Fibroblast of skin of left quadriceps (primary cell): ENCODE results near the gene CARD19.
"Not testable (repeated sequence)": the region's sequence is repeated elsewhere in the genome, so short reads cannot be mapped to it uniquely, and the experiment has no call there.

Experiments
- DNase-seq, 2 experiments: peaks; one replicate each; pipeline ENCODE4 v3.0.0-alpha.2; 2013; ENCODE audit warnings: low read depth in 2 of 2

Gene CARD19

GRCh38 chr9:93134015-93134739, 38.2 kb downstream of the CARD19 start, which contains the start of gene NINJ1:
Gene NINJ1 (minus strand): TSS chr9:93134251. CDS start chr9:93134217, 34 bp downstream.
- peak; percentile 15 to 16 for DNase-seq

GRCh38 chr9:93134740-93135444, 38.9 kb downstream of the CARD19 start:
- no peak for DNase-seq

- DNase-seq = no peak
These were observed 40.0 kb downstream of the CARD19 start for GRCh38 chr9:93136011-93136440.

GRCh38 chr9:93137362-93137761, 41.3 kb downstream of the CARD19 start:
- no peak for DNase-seq

GRCh38 chr9:93138171-93138764, 42.3 kb downstream of the CARD19 start:
- DNase-seq = no peak

- no peak for DNase-seq
These were observed 43.6 kb downstream of the CARD19 start for GRCh38 chr9:93139365-93140182.

- DNase-seq = no peak
These were observed 45.9 kb downstream of the CARD19 start for GRCh38 chr9:93141771-93142483.

- DNase-seq = no peak
These were observed 48.0 kb downstream of the CARD19 start for GRCh38 chr9:93143830-93144530.

- DNase-seq = not testable (repeated sequence)
These were observed 50.7 kb downstream of the CARD19 start for GRCh38 chr9:93146696-93147095.

- no peak for DNase-seq
These were observed 51.6 kb downstream of the CARD19 start for GRCh38 chr9:93147632-93148031.

GRCh38 chr9:93148721-93149120, 52.7 kb downstream of the CARD19 start:
- DNase-seq = no peak

GRCh38 chr9:93149361-93149760, 53.3 kb downstream of the CARD19 start:
- DNase-seq = no peak

- DNase-seq = no peak
These were observed 55.2 kb downstream of the CARD19 start for GRCh38 chr9:93151097-93151784.

GRCh38 chr9:93154293-93154903, 58.4 kb downstream of the CARD19 start:
- DNase-seq = no peak

- DNase-seq = no peak
These were observed 59.9 kb downstream of the CARD19 start for GRCh38 chr9:93155716-93156474.

- no peak for DNase-seq
These were observed 60.5 kb downstream of the CARD19 start for GRCh38 chr9:93156475-93157008.

- peak; percentile 36 to 45 for DNase-seq
These were observed 63.8 kb downstream of the CARD19 start for GRCh38 chr9:93159601-93160471.
